SKM-1 (cell line): ENCODE measurements around the gene AFAP1.

Source experiments
- DNase-seq: peaks from one replicate; lab custom pipeline; 2025; ENCODE audit not compliant: unreplicated experiment; lab: John Stamatoyannopoulos, UW

The AFAP1 gene

DNA sequence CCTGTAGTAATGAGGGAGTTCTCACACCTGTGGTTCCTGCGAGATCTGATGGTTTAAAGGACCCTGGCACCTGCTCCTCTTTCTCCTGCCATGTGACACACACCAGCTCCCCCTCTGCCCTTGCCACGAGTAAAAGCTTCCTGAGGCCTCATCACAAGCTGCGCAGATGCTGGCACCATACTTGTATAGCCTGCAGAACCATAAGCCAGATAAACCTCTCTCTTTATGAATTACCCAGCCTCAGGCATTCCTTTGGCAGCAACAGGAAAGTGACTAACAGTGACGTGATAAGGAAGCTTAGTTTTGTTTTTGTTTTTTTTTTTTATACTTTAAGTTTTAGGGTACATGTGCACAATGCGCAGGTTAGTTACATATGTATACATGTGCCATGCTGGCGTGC is 130.9 kb downstream of the AFAP1 start:
- DNase-seq, result no peak

- DNase-seq, result no peak
These were observed 131.5 kb downstream of the AFAP1 start for GRCh38 chr4:7808181-7808580.

- DNase-seq, result peak; percentile 37
These were observed 132.2 kb downstream of the AFAP1 start for GRCh38 chr4:7807351-7807921.

DNA sequence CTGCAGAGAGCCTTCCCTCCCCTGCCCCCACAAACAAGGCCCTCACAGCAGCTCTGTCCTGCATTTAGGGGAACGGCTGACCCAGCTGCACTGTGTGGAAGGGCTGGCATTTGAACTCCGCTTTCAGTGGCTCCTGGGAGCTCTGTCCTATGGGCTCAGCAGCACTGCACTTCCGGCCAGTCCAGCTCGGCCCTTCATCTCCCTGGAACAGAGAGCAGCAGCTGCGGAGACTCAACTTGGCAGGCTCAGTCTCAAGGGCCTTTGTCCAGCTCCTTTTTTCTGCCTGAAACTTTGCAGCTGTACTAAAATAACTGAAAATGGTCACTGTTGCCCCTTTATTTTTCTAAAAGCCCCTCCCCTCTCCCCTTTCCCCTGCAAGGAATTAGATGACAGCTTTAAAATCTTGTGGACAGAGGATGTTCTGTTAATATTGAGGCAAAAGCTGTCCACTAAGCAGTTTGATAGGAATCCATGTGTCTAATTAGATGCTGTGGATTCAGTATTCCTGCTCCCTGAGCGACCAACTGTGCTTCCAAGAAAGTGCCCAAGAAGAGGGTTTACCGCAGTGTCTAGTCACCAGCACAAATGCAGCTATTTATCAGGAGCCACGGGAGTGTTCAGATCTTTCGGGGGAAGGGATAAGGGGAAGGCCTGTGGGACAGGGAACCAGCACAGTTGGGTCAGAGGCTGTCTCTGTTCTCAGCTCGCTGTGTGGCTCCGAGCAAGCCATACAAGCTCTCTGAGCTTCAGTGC is 133.1 kb downstream of the AFAP1 start:
- no peak for DNase-seq

DNA sequence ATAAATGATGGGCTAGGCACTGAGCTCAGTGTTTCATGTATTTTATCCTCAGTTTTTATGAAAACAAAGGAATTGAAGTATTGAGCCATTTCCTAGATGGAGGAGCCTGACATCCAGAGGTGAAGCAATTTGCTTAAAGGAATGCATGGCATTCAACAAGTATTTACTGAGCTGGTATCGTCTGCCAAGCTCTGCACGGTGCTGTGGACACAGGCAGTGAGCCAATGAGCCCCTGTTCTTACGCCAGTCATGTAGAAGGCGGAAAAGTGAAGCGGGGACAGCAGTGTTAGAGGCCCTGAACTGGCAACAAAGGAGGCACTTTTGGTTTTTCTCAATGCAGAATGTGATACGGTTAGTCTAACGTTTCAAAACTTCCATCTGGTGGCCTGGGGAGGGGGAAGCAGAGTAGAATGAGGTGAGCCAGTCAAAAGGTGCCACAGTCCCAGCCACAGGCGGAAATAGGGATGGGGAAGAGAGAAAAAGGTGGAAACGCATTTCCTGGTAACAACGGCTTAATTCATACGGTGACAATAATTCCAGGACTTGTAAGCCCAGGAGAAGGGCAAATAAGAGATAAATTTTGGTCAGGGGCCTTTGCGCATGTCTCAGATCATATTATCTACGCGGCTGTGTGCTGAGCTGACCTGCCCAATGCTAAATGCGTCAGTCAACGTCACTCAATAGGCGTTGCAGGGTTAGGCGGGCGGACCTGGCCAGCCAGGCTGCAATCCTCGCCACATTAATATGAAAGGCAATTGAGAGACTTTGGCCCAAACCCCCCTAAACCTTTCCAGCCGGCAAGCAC is 133.9 kb downstream of the AFAP1 start:
- no peak for DNase-seq

DNA sequence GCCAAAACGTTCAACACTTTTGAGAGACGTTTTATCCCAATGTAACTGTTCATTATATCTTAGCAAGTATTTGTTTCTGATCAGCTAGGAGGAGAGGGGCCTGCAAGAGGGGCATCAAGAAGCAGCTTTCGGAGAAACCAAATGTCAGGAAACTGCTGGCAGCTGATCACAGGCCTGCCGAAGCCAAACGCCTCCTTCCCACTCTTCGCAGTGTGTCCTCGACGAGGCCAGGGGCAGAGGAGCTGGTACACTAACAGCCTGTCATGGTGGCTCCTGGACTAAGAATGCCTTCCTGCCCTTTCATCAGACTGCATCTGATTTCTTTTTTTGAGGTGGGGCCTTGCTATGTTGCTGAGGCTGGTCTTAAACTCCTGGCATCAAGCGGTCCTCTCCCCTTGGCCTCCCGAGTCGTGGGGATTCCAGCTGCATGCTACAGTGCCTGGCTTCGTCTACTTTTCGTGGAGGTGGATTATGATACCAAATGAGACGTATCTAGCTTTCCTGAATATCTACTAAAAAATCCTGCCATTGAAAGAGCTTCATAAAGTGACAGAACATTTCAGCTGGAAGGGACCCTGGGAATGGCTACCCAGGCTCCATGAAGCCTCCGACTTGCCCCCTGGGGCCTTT is 134.8 kb downstream of the AFAP1 start:
- no peak for DNase-seq

DNA sequence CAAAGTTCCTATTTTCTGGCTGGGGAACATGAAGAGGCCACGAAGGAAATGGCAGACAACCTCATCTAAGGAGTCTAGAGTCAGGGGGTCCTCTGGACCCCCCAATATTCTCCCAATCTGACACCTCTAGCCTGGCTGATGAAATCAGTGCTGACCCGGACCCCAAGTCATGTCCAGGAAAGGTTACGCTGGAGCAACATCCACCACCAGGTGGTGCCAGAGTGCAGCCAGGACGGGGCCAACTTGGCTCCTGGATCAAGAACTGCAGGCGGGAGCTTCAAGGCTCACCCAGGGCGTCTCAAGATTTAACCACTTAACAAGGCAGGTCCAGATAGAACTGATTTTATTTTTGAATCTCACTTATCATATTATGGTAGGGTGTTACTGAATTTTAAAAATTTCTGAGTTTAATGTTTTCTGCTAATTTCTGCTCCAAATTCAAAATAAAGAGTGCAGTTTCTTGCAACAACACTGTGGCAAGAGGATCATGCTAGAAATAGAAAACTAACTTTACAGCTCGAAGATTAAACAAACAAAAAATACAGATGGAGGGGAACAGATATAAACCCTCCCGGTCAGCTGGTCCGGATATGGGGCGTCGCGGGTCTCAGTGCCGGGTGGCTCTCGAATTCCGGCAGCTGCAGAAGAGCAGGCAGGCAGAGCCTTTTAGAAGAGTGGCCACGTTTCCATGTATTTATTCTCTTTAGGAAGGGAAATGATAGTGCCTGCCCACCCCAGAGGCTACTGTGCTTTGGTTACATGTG is 135.5 kb downstream of the AFAP1 start:
- DNase-seq, result peak; percentile 50

- DNase-seq, result no peak
These were observed 136.3 kb downstream of the AFAP1 start for GRCh38 chr4:7803371-7803770.

DNA sequence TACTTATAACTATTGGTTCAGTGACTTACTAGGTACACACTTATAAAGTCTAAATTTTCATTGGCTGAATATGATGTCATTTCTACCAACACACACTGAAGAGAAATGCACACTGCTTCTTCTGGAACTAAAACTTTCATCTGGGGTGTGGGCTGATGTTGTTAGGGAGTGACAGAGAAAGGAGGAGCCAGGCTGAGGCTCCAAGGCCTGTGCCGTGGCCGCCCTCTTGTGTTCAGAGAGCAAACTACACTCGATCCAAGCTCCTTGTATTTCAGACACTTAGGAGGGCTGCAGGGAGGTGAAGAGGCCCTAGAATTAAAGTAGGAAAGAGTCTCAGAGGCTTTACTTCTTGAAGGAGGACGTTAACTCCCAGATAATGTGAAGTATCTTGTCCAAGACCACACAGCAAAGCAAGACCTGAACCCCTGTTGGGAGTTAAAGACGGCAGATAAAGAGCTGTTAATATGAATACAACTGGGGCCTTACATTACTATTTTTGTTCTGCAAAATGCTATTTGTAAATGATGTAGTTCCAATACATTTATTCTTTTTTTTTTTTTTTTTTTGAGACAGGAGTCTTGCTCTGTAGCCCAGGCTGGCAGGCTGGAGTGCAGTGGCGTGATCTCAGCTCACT is 137.5 kb downstream of the AFAP1 start:
- peak; percentile 75 for DNase-seq

- DNase-seq, result no peak
These were observed 138.0 kb downstream of the AFAP1 start for GRCh38 chr4:7801641-7802040.

- DNase-seq, result no peak
These were observed 138.7 kb downstream of the AFAP1 start for GRCh38 chr4:7801001-7801400.

- no peak for DNase-seq
These were observed 139.3 kb downstream of the AFAP1 start for GRCh38 chr4:7800410-7800809.

GRCh38 chr4:7799736-7800135 is 139.9 kb downstream of the AFAP1 start:
- DNase-seq, result no peak

DNA sequence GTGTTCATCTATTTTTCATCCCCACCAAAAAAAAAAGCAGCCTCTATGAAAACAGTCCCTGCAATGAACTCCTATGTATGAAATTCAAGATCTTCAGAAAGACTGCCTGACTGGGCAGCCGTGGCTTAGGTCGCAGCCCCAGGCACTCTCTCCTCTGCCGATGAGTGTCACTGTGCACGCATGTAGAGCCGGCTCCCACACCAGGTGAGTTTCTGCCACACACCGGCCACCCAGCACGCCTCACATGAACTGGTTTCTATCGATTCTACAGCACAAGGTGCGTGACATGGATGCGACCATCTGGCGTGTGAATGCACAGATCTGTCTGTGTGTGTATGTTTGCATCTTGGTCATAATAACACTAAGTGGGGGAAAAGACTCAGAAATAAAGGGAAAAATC is 140.4 kb downstream of the AFAP1 start:
- DNase-seq, result no peak

GRCh38 chr4:7798178-7798995 is 141.3 kb downstream of the AFAP1 start:
- DNase-seq, result no peak

GRCh38 chr4:7797330-7797729 is 142.3 kb downstream of the AFAP1 start:
- DNase-seq, result no peak

GRCh38 chr4:7795983-7796382 is 143.7 kb downstream of the AFAP1 start:
- DNase-seq, result no peak

DNA sequence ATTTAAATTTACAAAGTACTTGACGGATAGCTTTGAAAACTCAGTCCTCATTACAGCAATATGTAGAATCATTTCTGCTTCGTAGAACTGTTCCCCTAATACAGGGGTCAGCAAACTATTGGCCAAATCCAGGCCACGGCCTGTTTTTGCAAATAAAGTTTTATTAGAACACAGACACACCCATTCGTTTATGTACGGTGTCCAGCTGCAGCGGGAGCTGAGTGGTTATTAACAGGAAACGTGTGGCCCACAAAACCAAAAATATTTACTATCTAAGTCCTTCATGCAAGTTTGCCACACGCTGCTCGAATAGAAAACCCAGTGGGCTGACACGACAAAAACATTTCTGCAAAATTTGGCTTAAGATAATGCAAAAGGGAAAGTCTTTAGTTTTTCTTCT is 146.5 kb downstream of the AFAP1 start:
- DNase-seq, result no peak

GRCh38 chr4:7792616-7793015 is 147.0 kb downstream of the AFAP1 start:
- no peak for DNase-seq

DNA sequence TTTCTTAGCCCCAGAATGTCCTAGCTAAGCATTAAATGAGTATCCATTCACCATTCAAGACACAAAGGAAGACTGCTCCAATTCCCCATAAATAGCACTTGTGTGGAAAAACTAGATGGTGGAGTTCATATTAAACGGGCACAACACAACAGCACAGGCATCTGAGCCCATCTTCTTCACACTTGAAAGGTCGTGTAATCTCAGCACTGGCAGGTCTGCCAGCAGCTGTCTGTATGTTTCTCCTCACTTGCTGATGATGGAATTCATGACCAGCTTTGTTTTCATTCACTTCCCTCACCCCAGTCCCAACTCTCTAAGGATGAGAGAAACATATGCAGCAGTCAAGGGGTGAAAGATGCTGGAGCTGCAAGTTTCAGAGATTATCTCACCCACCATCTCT is 148.7 kb downstream of the AFAP1 start:
- DNase-seq, result no peak
